Measurements from ENCODE around the gene PFKFB1. TPM values are rescaled to one million over a fixed set of nuclear protein-coding genes. Genes with fewer than 3 reads are reported as not detected.

PFKFB1 gene
- total RNA-seq, 1 experiment from 2014 or later: 0.42 TPM

DNA sequence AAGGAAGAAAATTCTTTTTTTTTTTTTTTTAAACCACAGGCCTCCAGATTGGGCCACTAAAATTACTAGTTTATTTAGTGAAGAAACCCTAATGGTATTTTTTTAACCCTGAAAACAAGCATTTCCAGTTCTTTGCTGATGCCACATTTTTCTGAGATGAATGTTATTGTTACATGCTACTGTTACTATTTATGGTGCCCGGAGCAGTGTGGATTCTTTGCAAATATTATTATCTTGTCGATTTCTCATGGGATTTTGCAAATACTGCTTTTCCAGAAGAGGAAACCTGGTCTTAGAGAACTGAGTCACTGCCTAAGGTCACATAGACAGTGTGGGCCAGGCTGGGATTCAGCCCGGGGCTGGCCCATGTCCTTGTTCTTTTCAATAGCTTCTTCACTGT, 45.5 kb upstream of the PFKFB1 start:
- CTCF ChIA-PET: no interaction called here
- Mint-ChIP-seq H3K4me1 (no peaks in the 10 kb centered on the region), H3K27ac (no peak overlapping the region), H3K36me3 (no peaks in the 10 kb centered on the region), H3K9me3 (peaks cover 15% of the 10 kb centered on the region), H3K4me3 (no peak overlapping the region), H3K27me3 (ENCODE audit: low read depth) (no peaks in the 10 kb centered on the region; the same call in 1 of the 2 replicates)
- POLR2A ChIA-PET: no interaction called here
- ATAC-seq (no peak), DNase-seq (ENCODE audit: low spot score) (no peak)
- TF ChIP-seq RELA (CRISPR knock-in tag; IDR thresholded peaks at IDR 0.05; ENCODE audit: borderline replicate concordance) (no peak), ZNF416 (CRISPR knock-in tag; IDR thresholded peaks at IDR 0.05) (no peak)
- TF ChIP-seq, protein P1, sequence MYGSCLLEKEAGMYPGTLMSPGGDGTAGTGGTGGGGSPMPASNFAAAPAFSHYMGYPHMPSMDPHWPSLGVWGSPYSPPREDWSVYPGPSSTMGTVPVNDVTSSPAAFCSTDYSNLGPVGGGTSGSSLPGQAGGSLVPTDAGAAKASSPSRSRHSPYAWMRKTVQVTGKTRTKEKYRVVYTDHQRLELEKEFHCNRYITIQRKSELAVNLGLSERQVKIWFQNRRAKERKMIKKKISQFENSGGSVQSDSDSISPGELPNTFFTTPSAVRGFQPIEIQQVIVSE (CRISPR knock-in tag; IDR thresholded peaks at IDR 0.05; ENCODE audit: borderline replicate concordance): no peak

DNA sequence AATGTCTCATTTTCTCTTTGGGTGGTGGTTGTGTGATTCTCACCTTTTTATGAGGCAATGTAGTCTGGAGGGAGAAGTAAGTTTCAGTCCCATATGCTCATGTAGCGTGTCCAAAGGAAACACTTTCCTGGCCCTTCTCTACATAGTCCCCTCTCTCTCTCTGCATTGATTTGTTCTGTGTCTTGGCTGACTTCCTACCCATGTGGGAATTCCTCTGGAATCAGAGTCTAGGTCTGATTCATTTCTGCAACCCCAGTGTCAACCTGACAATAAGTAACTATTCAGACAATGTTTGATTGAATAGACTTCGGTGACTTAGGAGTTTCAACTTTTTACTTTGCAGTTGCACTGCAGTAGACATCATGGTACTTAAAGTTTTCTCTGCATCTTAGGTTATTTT, 39.4 kb upstream of the PFKFB1 start:
- DNase-seq (ENCODE audit: low spot score): no peak
- no peaks in the 10 kb centered on the region for H3K36me3 Mint-ChIP-seq
- POLR2A ChIA-PET: no interaction called here
- no peak overlapping the region for H3K4me3 Mint-ChIP-seq
- H3K27me3 Mint-ChIP-seq (ENCODE audit: low read depth): no peaks in the 10 kb centered on the region
- CTCF ChIA-PET: no interaction called here
- no peak for ATAC-seq
- H3K9me3 Mint-ChIP-seq: peaks cover 7% of the 10 kb centered on the region; the same call in 1 of the 2 replicates
- peaks cover 16% of the 10 kb centered on the region for H3K4me1 Mint-ChIP-seq
- no peak overlapping the region for H3K27ac Mint-ChIP-seq
- TF ChIP-seq SMAD4 (CRISPR knock-in tag; IDR thresholded peaks at IDR 0.05): no peak
- TF ChIP-seq, protein P2, sequence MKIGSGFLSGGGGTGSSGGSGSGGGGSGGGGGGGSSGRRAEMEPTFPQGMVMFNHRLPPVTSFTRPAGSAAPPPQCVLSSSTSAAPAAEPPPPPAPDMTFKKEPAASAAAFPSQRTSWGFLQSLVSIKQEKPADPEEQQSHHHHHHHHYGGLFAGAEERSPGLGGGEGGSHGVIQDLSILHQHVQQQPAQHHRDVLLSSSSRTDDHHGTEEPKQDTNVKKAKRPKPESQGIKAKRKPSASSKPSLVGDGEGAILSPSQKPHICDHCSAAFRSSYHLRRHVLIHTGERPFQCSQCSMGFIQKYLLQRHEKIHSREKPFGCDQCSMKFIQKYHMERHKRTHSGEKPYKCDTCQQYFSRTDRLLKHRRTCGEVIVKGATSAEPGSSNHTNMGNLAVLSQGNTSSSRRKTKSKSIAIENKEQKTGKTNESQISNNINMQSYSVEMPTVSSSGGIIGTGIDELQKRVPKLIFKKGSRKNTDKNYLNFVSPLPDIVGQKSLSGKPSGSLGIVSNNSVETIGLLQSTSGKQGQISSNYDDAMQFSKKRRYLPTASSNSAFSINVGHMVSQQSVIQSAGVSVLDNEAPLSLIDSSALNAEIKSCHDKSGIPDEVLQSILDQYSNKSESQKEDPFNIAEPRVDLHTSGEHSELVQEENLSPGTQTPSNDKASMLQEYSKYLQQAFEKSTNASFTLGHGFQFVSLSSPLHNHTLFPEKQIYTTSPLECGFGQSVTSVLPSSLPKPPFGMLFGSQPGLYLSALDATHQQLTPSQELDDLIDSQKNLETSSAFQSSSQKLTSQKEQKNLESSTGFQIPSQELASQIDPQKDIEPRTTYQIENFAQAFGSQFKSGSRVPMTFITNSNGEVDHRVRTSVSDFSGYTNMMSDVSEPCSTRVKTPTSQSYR (CRISPR knock-in tag; IDR thresholded peaks at IDR 0.05): no peak
- no peak for TF ChIP-seq HMGA2 (CRISPR knock-in tag; IDR thresholded peaks at IDR 0.05)

DNA sequence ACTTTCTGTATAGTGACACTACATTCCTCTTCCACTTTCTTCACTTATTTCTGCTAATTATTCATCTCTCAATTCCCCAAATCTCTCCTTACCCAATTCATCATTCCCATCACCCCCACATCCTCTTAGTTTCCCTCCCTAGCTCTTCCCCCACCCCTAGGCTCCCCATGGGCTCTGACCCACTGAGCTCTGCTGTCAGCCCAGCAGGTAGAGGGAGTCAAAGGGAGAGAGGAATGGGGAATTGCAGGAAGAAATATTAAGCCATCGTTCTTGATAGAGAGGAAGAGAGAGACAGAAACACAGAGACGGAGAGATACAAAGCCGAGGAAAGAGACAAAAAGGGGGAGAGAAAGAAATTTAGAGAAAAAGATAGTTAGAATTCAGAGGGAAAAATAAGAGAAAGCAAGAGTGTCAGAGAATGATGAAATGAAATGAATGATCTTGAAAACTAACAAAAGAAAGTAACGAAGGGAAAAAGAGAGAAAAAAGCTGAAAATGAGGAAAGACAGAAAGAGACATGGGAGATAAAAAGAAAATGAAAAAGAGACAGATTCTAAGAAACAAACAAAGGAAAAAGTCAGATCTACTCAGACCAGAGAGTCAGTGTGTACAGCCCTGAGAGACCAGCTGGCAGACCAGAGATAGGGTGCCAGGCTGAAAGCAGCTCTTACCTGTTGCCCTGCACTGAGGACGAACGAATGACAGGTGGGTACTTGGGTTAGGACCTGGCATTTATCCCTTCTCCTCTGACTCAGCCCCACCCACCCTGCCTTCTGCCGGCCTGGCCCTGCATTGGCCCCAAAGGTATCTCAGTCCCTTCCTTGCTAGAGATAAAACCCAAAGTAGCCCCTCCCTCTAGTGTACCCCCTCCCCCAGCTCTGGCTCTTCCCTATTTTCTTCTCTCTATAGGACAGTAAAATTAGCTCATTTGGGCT, 36.5 kb upstream of the PFKFB1 start, which contains the start of gene ALAS2:
TSS of gene ALAS2 (minus strand) at position 707 of the 935 bp plus-strand sequence. CDS start 4,977 bp downstream, outside the sequence.
- ChIA-PET CTCF (no interaction called here), POLR2A (no interaction called here)
- no peaks in the 10 kb centered on the region for H3K27me3 Mint-ChIP-seq (ENCODE audit: low read depth)
- peaks cover 16% of the 10 kb centered on the region for H3K4me1 Mint-ChIP-seq
- no peaks in the 10 kb centered on the region for H3K36me3 Mint-ChIP-seq
- TF ChIP-seq, protein P3, sequence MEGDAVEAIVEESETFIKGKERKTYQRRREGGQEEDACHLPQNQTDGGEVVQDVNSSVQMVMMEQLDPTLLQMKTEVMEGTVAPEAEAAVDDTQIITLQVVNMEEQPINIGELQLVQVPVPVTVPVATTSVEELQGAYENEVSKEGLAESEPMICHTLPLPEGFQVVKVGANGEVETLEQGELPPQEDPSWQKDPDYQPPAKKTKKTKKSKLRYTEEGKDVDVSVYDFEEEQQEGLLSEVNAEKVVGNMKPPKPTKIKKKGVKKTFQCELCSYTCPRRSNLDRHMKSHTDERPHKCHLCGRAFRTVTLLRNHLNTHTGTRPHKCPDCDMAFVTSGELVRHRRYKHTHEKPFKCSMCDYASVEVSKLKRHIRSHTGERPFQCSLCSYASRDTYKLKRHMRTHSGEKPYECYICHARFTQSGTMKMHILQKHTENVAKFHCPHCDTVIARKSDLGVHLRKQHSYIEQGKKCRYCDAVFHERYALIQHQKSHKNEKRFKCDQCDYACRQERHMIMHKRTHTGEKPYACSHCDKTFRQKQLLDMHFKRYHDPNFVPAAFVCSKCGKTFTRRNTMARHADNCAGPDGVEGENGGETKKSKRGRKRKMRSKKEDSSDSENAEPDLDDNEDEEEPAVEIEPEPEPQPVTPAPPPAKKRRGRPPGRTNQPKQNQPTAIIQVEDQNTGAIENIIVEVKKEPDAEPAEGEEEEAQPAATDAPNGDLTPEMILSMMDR (IDR thresholded peaks at IDR 0.05): no peak
- TF ChIP-seq FOXP1 (CRISPR knock-in tag; IDR thresholded peaks at IDR 0.05; ENCODE audit: borderline replicate concordance): no peak
- no peak for TF ChIP-seq ZNF138 (CRISPR knock-in tag; conservative IDR thresholded peaks at IDR 0.05)
- TF ChIP-seq ZNF423 (CRISPR knock-in tag; IDR thresholded peaks at IDR 0.05): peak; percentile 57; the same call in 1 of the 2 replicates
- DNase-seq (ENCODE audit: low spot score) (no peak), ATAC-seq (no peak; the same call in 1 of the 2 replicates)
- H3K4me3 Mint-ChIP-seq: no peak within 1 kb of the TSS
- H3K27ac Mint-ChIP-seq: no peak within 1 kb of the TSS; the same call in 1 of the 2 replicates
- peaks cover 6% of the 10 kb centered on the region; the same call in 1 of the 2 replicates for H3K9me3 Mint-ChIP-seq

DNA sequence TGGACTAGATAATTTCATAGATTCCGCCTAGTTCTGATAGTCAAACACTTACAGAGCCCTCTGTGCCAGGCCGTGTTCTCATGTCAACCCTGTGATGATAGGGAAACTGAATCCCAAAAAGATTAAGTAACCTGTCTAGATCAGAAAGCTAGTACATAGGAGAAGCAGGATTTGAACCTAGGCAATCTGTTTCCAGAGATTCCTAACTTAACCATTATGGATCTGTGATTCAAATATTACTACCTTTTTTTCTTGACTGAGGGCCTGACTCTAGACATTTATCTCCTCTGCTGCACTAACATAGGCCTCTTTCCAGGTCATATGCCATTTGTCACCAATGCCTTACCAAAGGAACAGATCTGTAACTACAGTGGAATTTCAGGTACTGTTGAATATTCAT, 35.3 kb upstream of the PFKFB1 start:
- ChIA-PET POLR2A (no interaction called here), CTCF (no interaction called here)
- H3K27me3 Mint-ChIP-seq (ENCODE audit: low read depth): no peaks in the 10 kb centered on the region
- no peaks in the 10 kb centered on the region for H3K36me3 Mint-ChIP-seq
- TF ChIP-seq, protein P4, sequence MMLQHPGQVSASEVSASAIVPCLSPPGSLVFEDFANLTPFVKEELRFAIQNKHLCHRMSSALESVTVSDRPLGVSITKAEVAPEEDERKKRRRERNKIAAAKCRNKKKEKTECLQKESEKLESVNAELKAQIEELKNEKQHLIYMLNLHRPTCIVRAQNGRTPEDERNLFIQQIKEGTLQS (CRISPR knock-in tag; conservative IDR thresholded peaks at IDR 0.05): no peak
- TF ChIP-seq, protein P5, sequence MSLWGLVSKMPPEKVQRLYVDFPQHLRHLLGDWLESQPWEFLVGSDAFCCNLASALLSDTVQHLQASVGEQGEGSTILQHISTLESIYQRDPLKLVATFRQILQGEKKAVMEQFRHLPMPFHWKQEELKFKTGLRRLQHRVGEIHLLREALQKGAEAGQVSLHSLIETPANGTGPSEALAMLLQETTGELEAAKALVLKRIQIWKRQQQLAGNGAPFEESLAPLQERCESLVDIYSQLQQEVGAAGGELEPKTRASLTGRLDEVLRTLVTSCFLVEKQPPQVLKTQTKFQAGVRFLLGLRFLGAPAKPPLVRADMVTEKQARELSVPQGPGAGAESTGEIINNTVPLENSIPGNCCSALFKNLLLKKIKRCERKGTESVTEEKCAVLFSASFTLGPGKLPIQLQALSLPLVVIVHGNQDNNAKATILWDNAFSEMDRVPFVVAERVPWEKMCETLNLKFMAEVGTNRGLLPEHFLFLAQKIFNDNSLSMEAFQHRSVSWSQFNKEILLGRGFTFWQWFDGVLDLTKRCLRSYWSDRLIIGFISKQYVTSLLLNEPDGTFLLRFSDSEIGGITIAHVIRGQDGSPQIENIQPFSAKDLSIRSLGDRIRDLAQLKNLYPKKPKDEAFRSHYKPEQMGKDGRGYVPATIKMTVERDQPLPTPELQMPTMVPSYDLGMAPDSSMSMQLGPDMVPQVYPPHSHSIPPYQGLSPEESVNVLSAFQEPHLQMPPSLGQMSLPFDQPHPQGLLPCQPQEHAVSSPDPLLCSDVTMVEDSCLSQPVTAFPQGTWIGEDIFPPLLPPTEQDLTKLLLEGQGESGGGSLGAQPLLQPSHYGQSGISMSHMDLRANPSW (CRISPR knock-in tag; conservative IDR thresholded peaks at IDR 0.05; ENCODE audit: low read depth): no peak
- TF ChIP-seq, protein P6, sequence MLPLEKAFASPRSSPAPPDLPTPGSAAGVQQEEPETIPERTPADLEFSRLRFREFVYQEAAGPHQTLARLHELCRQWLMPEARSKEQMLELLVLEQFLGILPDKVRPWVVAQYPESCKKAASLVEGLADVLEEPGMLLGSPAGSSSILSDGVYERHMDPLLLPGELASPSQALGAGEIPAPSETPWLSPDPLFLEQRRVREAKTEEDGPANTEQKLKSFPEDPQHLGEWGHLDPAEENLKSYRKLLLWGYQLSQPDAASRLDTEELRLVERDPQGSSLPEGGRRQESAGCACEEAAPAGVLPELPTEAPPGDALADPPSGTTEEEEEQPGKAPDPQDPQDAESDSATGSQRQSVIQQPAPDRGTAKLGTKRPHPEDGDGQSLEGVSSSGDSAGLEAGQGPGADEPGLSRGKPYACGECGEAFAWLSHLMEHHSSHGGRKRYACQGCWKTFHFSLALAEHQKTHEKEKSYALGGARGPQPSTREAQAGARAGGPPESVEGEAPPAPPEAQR (CRISPR knock-in tag; IDR thresholded peaks at IDR 0.05): no peak
- TF ChIP-seq, protein P7, sequence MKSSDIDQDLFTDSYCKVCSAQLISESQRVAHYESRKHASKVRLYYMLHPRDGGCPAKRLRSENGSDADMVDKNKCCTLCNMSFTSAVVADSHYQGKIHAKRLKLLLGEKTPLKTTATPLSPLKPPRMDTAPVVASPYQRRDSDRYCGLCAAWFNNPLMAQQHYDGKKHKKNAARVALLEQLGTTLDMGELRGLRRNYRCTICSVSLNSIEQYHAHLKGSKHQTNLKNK (CRISPR knock-in tag; IDR thresholded peaks at IDR 0.05): no peak
- TF ChIP-seq, protein P1 (CRISPR knock-in tag; IDR thresholded peaks at IDR 0.05; ENCODE audit: borderline replicate concordance): no peak
- no peak overlapping the region for H3K4me3 Mint-ChIP-seq
- no peak for ATAC-seq
- H3K9me3 Mint-ChIP-seq: no peaks in the 10 kb centered on the region
- DNase-seq (ENCODE audit: low spot score): no peak
- H3K4me1 Mint-ChIP-seq: peaks cover 16% of the 10 kb centered on the region
- H3K27ac Mint-ChIP-seq: peak overlapping the region; percentile 57; the same call in 1 of the 2 replicates
